Stimulated activated effector memory CD8-positive, alpha-beta T cell treated with anti-CD3 and anti-CD28 coated beads, Interleukin-12 subunit alpha, Interleukin-12 subunit beta, amount 100 ng/mL, for 72 hours (primary cell): ENCODE results near the gene CDYL.

Experiments
- ATAC-seq: fragments of 150-1000 bp; cut with Tn5 transposase; 2 replicates; pipeline ENCODE4 v1.10.0; 2021
- DNase-seq, 2 donors: peaks; one replicate each; pipeline ENCODE4 v3.0.0; 2021 to 2022; ENCODE audit warnings: low spot score in 2 of 2
- H3K27ac Mint-ChIP-seq: one replicate; pipeline ENCODE4 v1.8.0; 2022; ENCODE audit warnings: mild to moderate bottlenecking, mixed read lengths
- H3K36me3 Mint-ChIP-seq: one replicate; pipeline ENCODE4 v1.8.0; 2022; ENCODE audit warnings: mild to moderate bottlenecking, mixed read lengths
- H3K4me1 Mint-ChIP-seq: one replicate; pipeline ENCODE4 v1.8.0; 2022; ENCODE audit warnings: mixed read lengths
- H3K4me3 Mint-ChIP-seq: one replicate; pipeline ENCODE4 v1.8.0; 2022; ENCODE audit warnings: mild to moderate bottlenecking, mixed read lengths
- H3K9me3 Mint-ChIP-seq: one replicate; pipeline ENCODE4 v1.8.0; 2022; ENCODE audit warnings: mixed read lengths

CDYL gene

DNA sequence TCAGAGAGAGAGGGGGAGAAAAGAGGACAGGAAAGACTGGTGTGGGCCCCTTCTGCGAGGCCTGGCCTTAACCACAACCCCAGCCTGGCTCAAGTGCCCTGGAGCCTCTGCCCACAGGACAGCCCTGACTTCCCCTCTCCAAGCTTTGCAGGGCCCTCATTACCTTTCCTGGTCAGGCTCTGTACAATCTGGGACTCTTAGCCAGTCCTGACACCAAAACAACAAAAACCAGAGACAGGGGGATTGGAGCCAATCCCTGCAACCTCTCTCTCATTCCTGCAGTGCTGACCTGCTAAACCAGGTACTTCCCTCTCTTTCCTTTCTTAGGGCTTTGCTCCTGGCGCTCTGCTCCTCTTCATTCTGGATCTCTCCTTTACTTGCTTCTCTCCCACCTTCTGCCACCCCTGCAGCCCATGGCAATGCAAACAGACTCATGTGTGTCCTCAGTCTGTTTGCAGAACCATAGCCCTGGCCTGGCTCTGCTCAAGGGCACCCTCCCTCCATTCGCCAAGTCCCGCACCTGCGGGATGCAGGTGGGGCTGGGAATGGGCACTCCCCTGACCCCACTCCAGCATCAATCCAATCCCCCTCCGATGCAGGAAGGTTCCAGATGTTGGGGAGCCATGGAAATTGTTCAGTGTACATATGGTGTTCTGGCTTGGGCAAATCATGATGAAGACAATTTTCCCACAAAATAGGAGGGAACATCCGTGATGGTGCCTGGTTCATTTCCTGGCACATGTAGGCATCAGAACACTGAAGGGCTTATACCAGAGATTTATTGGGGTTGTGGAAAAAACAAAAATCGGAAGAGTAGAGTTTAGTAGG lies 189.6 kb downstream of the CDYL start:
- no peaks in the 10 kb centered on the region for H3K36me3 Mint-ChIP-seq
- ATAC-seq (no peak), DNase-seq (no peak)
- H3K9me3 Mint-ChIP-seq = no peaks in the 10 kb centered on the region
- no peaks in the 10 kb centered on the region for H3K4me1 Mint-ChIP-seq
- H3K4me3 Mint-ChIP-seq = no peak overlapping the region
- H3K27ac Mint-ChIP-seq = no peak overlapping the region

DNA sequence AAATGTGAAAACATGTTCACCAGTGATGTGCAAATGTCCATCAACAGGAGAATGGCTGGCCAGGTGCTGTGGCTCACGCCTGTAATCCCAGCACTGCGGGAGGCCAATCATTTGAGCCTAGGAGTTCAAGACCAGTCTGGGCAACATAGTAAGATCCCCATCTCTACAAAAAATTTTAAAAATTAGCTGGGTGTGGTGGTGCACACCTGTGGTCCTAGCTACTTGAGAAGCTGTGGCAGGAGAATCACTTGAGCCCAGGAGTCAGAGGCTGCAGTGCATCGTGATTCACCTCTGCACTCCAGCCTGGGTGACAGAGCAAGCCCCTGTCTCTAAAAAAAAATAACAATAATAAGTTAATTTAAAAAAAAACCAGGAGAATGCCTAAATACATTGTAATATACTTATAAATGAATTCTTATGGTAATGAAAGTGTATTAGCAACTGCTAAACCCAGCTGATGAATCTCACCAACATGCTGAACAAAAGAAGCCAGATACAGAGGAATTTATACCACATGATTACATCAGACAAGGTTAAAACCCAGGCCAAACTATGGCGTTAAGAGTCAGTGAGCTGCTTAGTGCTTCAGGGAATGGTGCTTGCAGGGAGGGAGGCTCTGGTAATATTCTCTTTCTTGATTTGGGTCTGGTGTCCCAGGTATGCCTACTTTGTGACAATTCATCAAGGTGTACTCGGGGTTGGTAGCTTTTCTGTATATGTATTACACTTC lies 191.3 kb downstream of the CDYL start:
- DNase-seq = no peak
- H3K4me1 Mint-ChIP-seq = no peaks in the 10 kb centered on the region
- no peak overlapping the region for H3K27ac Mint-ChIP-seq
- no peak overlapping the region for H3K4me3 Mint-ChIP-seq
- H3K9me3 Mint-ChIP-seq = no peaks in the 10 kb centered on the region
- ATAC-seq = no peak
- H3K36me3 Mint-ChIP-seq = no peaks in the 10 kb centered on the region

- H3K27ac Mint-ChIP-seq = no peak overlapping the region
- H3K36me3 Mint-ChIP-seq = no peaks in the 10 kb centered on the region
- H3K9me3 Mint-ChIP-seq = no peaks in the 10 kb centered on the region
- H3K4me3 Mint-ChIP-seq = no peak overlapping the region
- no peak for ATAC-seq
- no peaks in the 10 kb centered on the region for H3K4me1 Mint-ChIP-seq
- peak in 1 of 2 donors; percentile 25 for DNase-seq
Measured at GRCh38 chr6:4969609-4970285, 193.5 kb downstream of the CDYL start.

DNA sequence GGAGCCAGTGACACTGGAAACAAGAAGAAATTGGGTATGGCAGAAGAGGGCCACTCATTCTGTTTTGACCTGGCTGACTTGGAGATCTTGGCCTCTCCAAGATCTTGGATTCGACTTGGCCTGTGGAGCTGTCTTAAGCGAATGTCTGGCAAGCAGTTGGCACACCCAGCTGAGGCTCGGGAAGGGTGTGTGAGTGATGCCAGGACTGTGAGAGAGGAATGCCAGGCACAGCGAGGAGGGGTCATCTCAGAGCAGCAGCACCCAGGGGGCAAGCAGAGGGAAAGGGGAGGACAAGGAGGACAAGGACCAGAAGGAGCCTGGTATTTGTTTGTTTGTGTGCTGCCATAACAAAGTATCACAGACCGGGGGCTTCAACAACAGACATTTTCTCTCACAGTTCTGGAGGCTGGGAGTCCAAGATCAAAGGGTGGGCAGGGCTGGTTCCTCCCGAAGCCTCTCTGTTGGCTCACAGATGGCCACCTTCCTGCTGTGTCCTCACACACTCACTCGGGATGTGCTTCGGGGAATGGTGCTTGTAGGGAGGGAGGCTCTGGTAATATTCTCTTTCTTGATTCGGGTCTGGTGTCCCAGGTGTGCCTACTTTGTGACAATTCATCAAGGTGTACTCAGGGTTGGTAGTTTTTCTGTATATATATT lies 194.7 kb downstream of the CDYL start:
- H3K27ac Mint-ChIP-seq = no peak overlapping the region
- ATAC-seq (no peak), DNase-seq (peak in 1 of 2 donors; percentile 26)
- no peak overlapping the region for H3K4me3 Mint-ChIP-seq
- H3K4me1 Mint-ChIP-seq = no peaks in the 10 kb centered on the region
- no peaks in the 10 kb centered on the region for H3K9me3 Mint-ChIP-seq
- H3K36me3 Mint-ChIP-seq = no peaks in the 10 kb centered on the region

DNA sequence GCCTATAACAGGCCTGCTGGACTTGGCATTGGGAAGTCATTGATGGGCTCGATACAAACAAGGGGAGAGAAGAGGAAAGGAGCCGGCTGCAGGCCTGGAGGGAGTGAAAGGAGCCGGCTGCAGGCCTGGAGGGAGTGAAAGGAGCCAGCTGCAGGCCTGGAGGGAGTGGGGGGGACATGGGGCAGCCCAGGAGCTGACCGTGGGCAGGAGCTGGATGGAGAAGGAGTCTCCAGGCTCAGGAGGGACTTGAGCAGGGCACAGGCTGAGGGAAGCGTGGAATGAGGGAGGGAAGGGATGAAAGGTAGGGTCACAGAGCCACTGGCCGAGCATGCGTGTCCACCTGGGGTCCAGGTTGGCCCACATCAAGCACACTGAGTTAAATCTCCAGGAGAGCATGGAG lies 195.6 kb downstream of the CDYL start:
- Mint-ChIP-seq H3K27ac (no peak overlapping the region), H3K36me3 (no peaks in the 10 kb centered on the region), H3K9me3 (no peaks in the 10 kb centered on the region), H3K4me3 (no peak overlapping the region), H3K4me1 (no peaks in the 10 kb centered on the region)
- peak in 1 of 2 donors; percentile 29 for DNase-seq
- no peak for ATAC-seq

DNA sequence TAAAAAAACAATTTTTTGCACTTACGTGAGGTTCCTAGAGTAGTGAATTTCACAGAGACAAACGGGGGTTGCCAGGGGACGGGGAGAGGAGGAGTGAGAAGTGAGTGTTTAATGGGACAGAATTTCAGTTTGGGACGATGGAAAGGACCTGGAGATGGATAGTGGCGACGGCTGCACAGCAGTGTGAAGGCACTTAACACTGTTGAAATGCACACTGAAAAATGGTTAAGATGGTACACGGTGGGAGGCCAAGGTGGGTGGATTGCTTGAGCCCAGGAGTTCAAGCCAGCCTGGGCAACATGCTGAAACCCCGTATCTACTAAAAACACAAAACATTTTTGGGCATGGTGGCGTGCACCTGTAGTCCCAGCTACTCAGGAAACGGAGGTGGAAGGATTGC lies 196.2 kb downstream of the CDYL start:
- ATAC-seq = no peak
- Mint-ChIP-seq H3K4me3 (no peak overlapping the region), H3K27ac (no peak overlapping the region), H3K4me1 (no peaks in the 10 kb centered on the region), H3K9me3 (no peaks in the 10 kb centered on the region), H3K36me3 (no peaks in the 10 kb centered on the region)
- DNase-seq = peak in 1 of 2 donors; percentile 23

DNA sequence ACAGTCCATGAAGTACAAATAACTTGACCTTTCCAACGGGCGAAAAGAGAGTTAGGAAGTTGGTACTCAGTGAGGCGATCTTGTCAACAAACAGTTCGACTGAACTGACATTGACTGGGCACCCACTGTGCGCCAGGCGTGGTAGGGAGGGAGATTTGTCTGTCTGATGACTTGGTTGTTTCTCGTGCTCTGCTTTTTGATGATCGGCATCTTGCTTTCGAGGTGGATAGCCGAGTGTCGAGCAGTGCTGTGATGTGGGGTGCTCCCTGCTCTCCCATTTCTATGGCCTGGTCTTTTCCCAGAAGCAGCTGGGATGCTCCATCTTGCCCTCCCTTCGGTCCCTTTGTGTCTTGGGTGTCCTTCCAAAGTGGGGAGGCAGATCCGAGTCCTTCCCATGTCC lies 197.2 kb downstream of the CDYL start:
- no peak overlapping the region for H3K27ac Mint-ChIP-seq
- no peaks in the 10 kb centered on the region for H3K36me3 Mint-ChIP-seq
- peak in 1 of 2 donors; percentile 32 for DNase-seq
- peaks cover under 1% of the 10 kb centered on the region for H3K9me3 Mint-ChIP-seq
- no peaks in the 10 kb centered on the region for H3K4me1 Mint-ChIP-seq
- no peak for ATAC-seq
- H3K4me3 Mint-ChIP-seq = no peak overlapping the region

DNA sequence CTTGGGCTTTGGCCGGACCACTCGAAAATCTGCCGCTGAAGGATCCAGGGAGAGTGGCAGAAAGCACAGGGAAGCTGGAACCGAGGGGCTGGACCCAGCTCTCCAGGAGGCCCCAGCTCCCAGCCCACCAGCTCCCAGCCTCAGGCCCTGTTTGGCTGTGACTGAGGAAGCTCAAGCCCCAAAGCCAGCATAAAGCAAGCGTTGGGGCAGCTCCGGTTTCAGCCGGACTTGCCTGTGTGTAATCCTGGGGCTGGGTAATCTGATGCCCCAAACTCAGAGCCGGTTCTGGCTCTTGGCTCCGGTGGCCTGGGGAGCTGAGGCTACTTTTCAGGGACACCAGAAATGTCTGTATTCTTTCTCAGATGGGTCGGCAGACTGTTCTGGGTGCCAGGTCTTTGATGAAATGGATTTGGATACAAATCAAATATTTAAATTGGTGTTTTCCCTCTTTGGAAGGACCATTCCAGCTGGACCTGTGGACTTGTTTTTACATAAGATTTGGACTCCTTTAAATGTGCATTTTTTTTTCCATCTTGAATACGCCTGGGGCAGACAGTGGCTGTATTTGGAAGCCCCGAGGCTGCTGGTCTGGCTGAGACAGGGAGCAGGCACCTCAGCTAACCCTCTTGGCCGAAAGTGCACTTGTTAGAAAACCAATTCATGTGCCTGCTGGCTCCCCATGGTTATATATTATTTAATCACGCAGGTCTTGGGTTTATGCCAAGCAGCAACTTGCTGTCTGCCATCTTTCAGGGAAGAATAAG lies 198.0 kb downstream of the CDYL start:
- Mint-ChIP-seq H3K4me3 (no peak overlapping the region), H3K27ac (no peak overlapping the region), H3K36me3 (no peaks in the 10 kb centered on the region), H3K4me1 (no peaks in the 10 kb centered on the region), H3K9me3 (peaks cover 3% of the 10 kb centered on the region)
- DNase-seq (peak in 1 of 2 donors; percentile 15), ATAC-seq (no peak)

- DNase-seq = peak in 1 of 2 donors; percentile 10
Measured at GRCh38 chr6:4974962-4975361, 198.8 kb downstream of the CDYL start.

GRCh38 chr6:4975506-4975905 lies 199.3 kb downstream of the CDYL start:
- Mint-ChIP-seq H3K36me3 (no peaks in the 10 kb centered on the region), H3K4me1 (no peaks in the 10 kb centered on the region), H3K27ac (no peak overlapping the region), H3K9me3 (peaks cover 8% of the 10 kb centered on the region), H3K4me3 (no peak overlapping the region)
- DNase-seq (peak in 1 of 2 donors; percentile 2), ATAC-seq (no peak)

More at GRCh38 chr6:4974962-4975361, 198.8 kb downstream of the CDYL start:
- H3K27ac Mint-ChIP-seq = no peak overlapping the region
- no peaks in the 10 kb centered on the region for H3K36me3 Mint-ChIP-seq
- no peak overlapping the region for H3K4me3 Mint-ChIP-seq
- no peaks in the 10 kb centered on the region for H3K4me1 Mint-ChIP-seq
- ATAC-seq = no peak
- peaks cover 8% of the 10 kb centered on the region for H3K9me3 Mint-ChIP-seq

DNA sequence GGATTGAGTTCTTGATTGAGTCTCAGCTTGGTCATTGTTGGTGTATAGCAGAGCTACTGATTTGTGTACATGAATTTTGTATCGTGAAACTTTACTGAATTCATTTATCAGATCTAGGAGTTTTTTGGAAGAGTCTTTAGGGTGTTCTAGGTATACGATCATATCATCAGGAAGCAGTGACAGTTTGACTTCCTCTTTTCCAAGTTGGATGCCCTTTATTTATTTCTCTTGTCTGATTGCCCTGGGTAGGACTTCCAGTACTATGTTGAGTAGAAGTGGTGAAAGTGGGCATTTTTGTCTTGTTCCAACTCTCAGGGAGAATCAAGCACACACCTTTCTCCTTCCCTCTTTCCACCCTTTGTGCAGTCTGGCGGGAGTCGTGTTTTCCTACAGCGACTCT lies 201.3 kb downstream of the CDYL start:
- no peak for ATAC-seq
- no peak for DNase-seq
- no peaks in the 10 kb centered on the region for H3K4me1 Mint-ChIP-seq
- no peaks in the 10 kb centered on the region for H3K36me3 Mint-ChIP-seq
- peaks cover 8% of the 10 kb centered on the region for H3K9me3 Mint-ChIP-seq
- H3K27ac Mint-ChIP-seq = no peak overlapping the region
- H3K4me3 Mint-ChIP-seq = no peak overlapping the region

- no peak overlapping the region for H3K4me3 Mint-ChIP-seq
- H3K9me3 Mint-ChIP-seq = peaks cover 8% of the 10 kb centered on the region
- DNase-seq (no peak), ATAC-seq (no peak)
- no peaks in the 10 kb centered on the region for H3K36me3 Mint-ChIP-seq
- H3K27ac Mint-ChIP-seq = no peak overlapping the region
- H3K4me1 Mint-ChIP-seq = no peaks in the 10 kb centered on the region
Measured at GRCh38 chr6:4979426-4979825, 203.2 kb downstream of the CDYL start.

- H3K36me3 Mint-ChIP-seq = no peaks in the 10 kb centered on the region
- H3K27ac Mint-ChIP-seq = no peak overlapping the region
- no peak overlapping the region for H3K4me3 Mint-ChIP-seq
- no peaks in the 10 kb centered on the region for H3K4me1 Mint-ChIP-seq
- no peak for ATAC-seq
- peak in 1 of 2 donors; percentile 7 for DNase-seq
- H3K9me3 Mint-ChIP-seq = peaks cover 12% of the 10 kb centered on the region
Measured at GRCh38 chr6:4981761-4982160, 205.6 kb downstream of the CDYL start.

DNA sequence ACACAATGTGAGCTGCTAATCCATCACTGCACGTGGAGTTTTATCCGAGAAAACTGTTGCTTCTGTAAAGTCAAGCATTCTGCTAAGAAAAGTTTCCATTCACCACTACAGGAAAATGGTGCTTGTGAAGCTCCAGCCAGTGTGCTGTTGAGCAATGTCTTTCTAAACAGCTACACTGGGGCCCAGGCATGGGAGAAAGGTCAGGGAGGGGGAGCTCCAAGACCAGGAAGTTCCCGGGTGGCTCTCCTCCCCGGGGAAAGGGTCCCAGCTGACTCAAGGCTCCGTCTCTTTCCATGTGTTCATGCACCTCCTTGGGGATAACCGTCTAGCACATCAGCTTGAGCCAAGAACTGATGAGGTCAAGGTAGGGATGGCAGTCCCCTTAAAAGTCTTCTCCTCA lies 207.1 kb downstream of the CDYL start:
- DNase-seq = no peak
- Mint-ChIP-seq H3K4me3 (no peak overlapping the region), H3K4me1 (no peaks in the 10 kb centered on the region), H3K36me3 (no peaks in the 10 kb centered on the region), H3K9me3 (peaks cover 12% of the 10 kb centered on the region), H3K27ac (no peak overlapping the region)
- no peak for ATAC-seq
